ENCODE data around the gene LOXHD1.

- TF ChIP-seq CTCF (IDR thresholded peaks at IDR 0.05; ENCODE audit: insufficient read depth, low read length) (no peak), REST (IDR thresholded peaks at IDR 0.05; ENCODE audit: insufficient replicate concordance, low read depth) (no peak), POLR2AphosphoS5 (IDR thresholded peaks at IDR 0.05; ENCODE audit: low read depth) (no peak), SPI1 (IDR thresholded peaks at IDR 0.05; ENCODE audit: borderline replicate concordance, low read depth) (no peak), GABPA (IDR thresholded peaks at IDR 0.05; ENCODE audit: low read depth) (no peak)
Observed at GRCh38 chr18:46641917-46642316, 15.1 kb downstream of the LOXHD1 start.
